PC-9 (cell line): ENCODE data around the gene TMCC2.

Experiments
- CTCF ChIP-seq: fragments of 200-600 bp; sonication (generic); conservative IDR thresholded peaks from 2 replicates; pipeline ENCODE4 v1.6.1; 2017; ENCODE audit warnings: mixed run types, antibody characterized with exemption, mild to moderate bottlenecking, moderate library complexity
- EZH2 ChIP-seq: fragments of 200-600 bp; sonication (generic); IDR thresholded peaks from 2 replicates; pipeline ENCODE4 v1.8.0; 2017; ENCODE audit warnings: antibody characterized with exemption, low read depth

GRCh38 chr1:205279986-205280385, 52.2 kb downstream of the TMCC2 start:
- TF ChIP-seq CTCF (no peak), EZH2 (no peak)
